Astrocyte (in vitro differentiated cells and primary cell): ENCODE results near the gene SNAP47. TPM values are rescaled to one million over a fixed set of nuclear protein-coding genes. Genes with fewer than 3 reads are reported as not detected.

Experiments used
- DNase-seq: peaks from one replicate; pipeline ENCODE4 v3.0.0-alpha.2; 2010; ENCODE audit warnings: low read depth
- FAIRE-seq: peaks from 2 replicates; lab custom pipeline; 2011; peaks lifted over from hg19 to GRCh38; lab: Jason Lieb, UNC
- H2AFZ ChIP-seq: 2 replicates; pipeline ENCODE4 v1.6.0; 2012; ENCODE audit warnings: low read depth, low read length, inconsistent platforms
- H3K27ac ChIP-seq: 2 replicates; pipeline ENCODE4 v1.5.1; 2011; ENCODE audit warnings: low read depth, low read length, inconsistent platforms
- H3K27me3 ChIP-seq: 2 replicates; pipeline ENCODE4 v1.6.0; 2011; ENCODE audit warnings: low read length, inconsistent platforms; ENCODE audit not compliant: insufficient read depth
- H3K36me3 ChIP-seq: 2 replicates; pipeline ENCODE4 v1.5.1; 2011; ENCODE audit warnings: low read length, inconsistent platforms; ENCODE audit not compliant: insufficient read depth
- H3K4me1 ChIP-seq: 2 replicates; pipeline ENCODE4 v1.5.1; 2011; ENCODE audit warnings: low read length, inconsistent platforms; ENCODE audit not compliant: insufficient read depth
- H3K4me2 ChIP-seq: 2 replicates; pipeline ENCODE4 v1.6.0; 2012; ENCODE audit warnings: low read length, inconsistent platforms
- H3K4me3 ChIP-seq: 2 replicates; pipeline ENCODE4 v1.5.1; 2011; ENCODE audit warnings: low read depth, mild to moderate bottlenecking, low read length, inconsistent platforms; ENCODE audit not compliant: insufficient read depth
- H3K79me2 ChIP-seq: 2 replicates; pipeline ENCODE4 v1.6.0; 2012; ENCODE audit warnings: mild to moderate bottlenecking, low read length, inconsistent platforms; ENCODE audit not compliant: insufficient read depth
- H3K9ac ChIP-seq: 2 replicates; pipeline ENCODE4 v1.6.0; 2012; ENCODE audit warnings: mild to moderate bottlenecking, low read length, inconsistent platforms
- H3K9me3 ChIP-seq: 2 replicates; pipeline ENCODE4 v1.5.1; 2012; ENCODE audit warnings: low read depth, mild to moderate bottlenecking, low read length, inconsistent platforms; ENCODE audit not compliant: insufficient read depth
- H4K20me1 ChIP-seq: 2 replicates; pipeline ENCODE4 v1.6.0; 2012; ENCODE audit warnings: low read length, inconsistent platforms; ENCODE audit not compliant: insufficient read depth
- H3K27ac Mint-ChIP-seq: one replicate; pipeline ENCODE4 v1.8.0; 2021; ENCODE audit warnings: mild to moderate bottlenecking, mixed read lengths; ENCODE audit not compliant: unreplicated experiment
- H3K27me3 Mint-ChIP-seq: one replicate; pipeline ENCODE4 v1.8.0; 2021; ENCODE audit warnings: low read depth, mixed read lengths; ENCODE audit not compliant: unreplicated experiment
- H3K36me3 Mint-ChIP-seq: one replicate; pipeline ENCODE4 v1.8.0; 2021; ENCODE audit warnings: low read depth, mixed read lengths; ENCODE audit not compliant: unreplicated experiment
- H3K4me1 Mint-ChIP-seq: one replicate; pipeline ENCODE4 v1.8.0; 2021; ENCODE audit warnings: low read depth, mixed read lengths; ENCODE audit not compliant: unreplicated experiment
- H3K4me3 Mint-ChIP-seq: one replicate; pipeline ENCODE4 v1.8.0; 2021; ENCODE audit warnings: mild to moderate bottlenecking, moderate library complexity, mixed read lengths; ENCODE audit not compliant: unreplicated experiment
- H3K9me3 Mint-ChIP-seq: one replicate; pipeline ENCODE4 v1.8.0; 2021; ENCODE audit warnings: mild to moderate bottlenecking, mixed read lengths; ENCODE audit not compliant: unreplicated experiment
- CTCF ChIP-seq: IDR thresholded peaks from 2 replicates; pipeline ENCODE4 v1.5.1; 2011; ENCODE audit warnings: low read depth, mild to moderate bottlenecking, inconsistent platforms, low read length, moderate library complexity; ENCODE audit not compliant: insufficient read depth
- EZH2 ChIP-seq: IDR thresholded peaks from 2 replicates; pipeline ENCODE4 v1.6.1; 2012; ENCODE audit warnings: mild to moderate bottlenecking, low read length, inconsistent platforms; ENCODE audit not compliant: insufficient read depth
- total RNA-seq: library from RNA; stranded (reverse); gene quantifications from 2 replicates; pipeline ENCODE4 v1.2.1, GENCODE V29; 2021

SNAP47 gene
- total RNA-seq, 1 donor from 2014 or later, result 31.9 TPM

DNA sequence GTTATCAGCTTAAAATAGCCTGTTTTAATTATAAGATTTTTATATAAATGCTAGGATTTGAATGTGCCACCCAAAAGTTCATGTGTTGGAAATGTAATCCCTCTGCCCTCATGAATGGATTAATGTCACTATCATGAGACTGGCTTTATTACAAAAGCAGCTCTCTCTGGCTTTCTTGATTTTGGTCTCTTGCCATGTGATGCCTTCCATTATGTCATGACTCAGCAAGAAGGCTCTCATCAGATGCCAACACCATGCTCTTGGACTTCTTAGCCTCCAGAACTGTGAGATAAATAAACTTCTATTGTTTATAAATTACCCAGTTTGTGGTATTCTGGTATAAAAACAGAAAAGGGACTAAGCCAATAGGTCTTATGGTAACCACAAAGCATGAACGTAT lies 73.3 kb downstream of the SNAP47 start:
- Mint-ChIP-seq H3K27ac (no peak overlapping the region), H3K36me3 (no peaks in the 10 kb centered on the region), H3K9me3 (peaks cover 8% of the 10 kb centered on the region), H3K27me3 (peaks cover 10% of the 10 kb centered on the region), H3K4me1 (no peaks in the 10 kb centered on the region), H3K4me3 (no peak overlapping the region)
- no peaks in the 10 kb centered on the region for H3K9me3 ChIP-seq
- H3K79me2 ChIP-seq, result no peaks in the 10 kb centered on the region
- no peak overlapping the region for H3K4me2 ChIP-seq
- no peak overlapping the region for H2AFZ ChIP-seq
- H3K36me3 ChIP-seq, result no peaks in the 10 kb centered on the region
- peaks cover 9% of the 10 kb centered on the region for H3K4me1 ChIP-seq
- FAIRE-seq (no peak), DNase-seq (no peak)
- H3K4me3 ChIP-seq, result no peak overlapping the region
- no peak overlapping the region for H3K9ac ChIP-seq
- no peaks in the 10 kb centered on the region for H4K20me1 ChIP-seq
- H3K27ac ChIP-seq, result no peak overlapping the region
- TF ChIP-seq EZH2, result no peak
- TF ChIP-seq CTCF, result no peak
- H3K27me3 ChIP-seq, result no peaks in the 10 kb centered on the region

- no peaks in the 10 kb centered on the region for H3K36me3 ChIP-seq
- DNase-seq (no peak), FAIRE-seq (no peak)
- H3K9ac ChIP-seq, result no peak overlapping the region
- Mint-ChIP-seq H3K36me3 (no peaks in the 10 kb centered on the region), H3K27me3 (peaks cover 10% of the 10 kb centered on the region), H3K4me3 (no peak overlapping the region), H3K9me3 (peaks cover 12% of the 10 kb centered on the region), H3K4me1 (no peaks in the 10 kb centered on the region), H3K27ac (no peak overlapping the region)
- H3K27me3 ChIP-seq, result no peaks in the 10 kb centered on the region
- H4K20me1 ChIP-seq, result no peaks in the 10 kb centered on the region
- H3K4me3 ChIP-seq, result no peak overlapping the region
- TF ChIP-seq CTCF, result no peak
- no peak for TF ChIP-seq EZH2
- H3K79me2 ChIP-seq, result no peaks in the 10 kb centered on the region
- no peak overlapping the region for H2AFZ ChIP-seq
- H3K4me2 ChIP-seq, result no peak overlapping the region
- H3K27ac ChIP-seq, result no peak overlapping the region
- H3K9me3 ChIP-seq, result peaks cover 2% of the 10 kb centered on the region
- H3K4me1 ChIP-seq, result peaks cover 9% of the 10 kb centered on the region
Observed at GRCh38 chr1:227809026-227809425, 73.8 kb downstream of the SNAP47 start.

- H3K4me1 ChIP-seq, result no peaks in the 10 kb centered on the region
- H3K27me3 Mint-ChIP-seq, result peaks cover 5% of the 10 kb centered on the region
- H3K4me1 Mint-ChIP-seq, result no peaks in the 10 kb centered on the region
- FAIRE-seq, result no peak
- H3K27me3 ChIP-seq, result no peaks in the 10 kb centered on the region
- H3K4me3 ChIP-seq, result no peak overlapping the region
- no peaks in the 10 kb centered on the region for H3K79me2 ChIP-seq
- H3K36me3 ChIP-seq, result no peaks in the 10 kb centered on the region
- H3K4me3 Mint-ChIP-seq, result no peak overlapping the region
- H3K27ac ChIP-seq, result no peak overlapping the region
- no peak for TF ChIP-seq CTCF
- no peak for TF ChIP-seq EZH2
- H3K9me3 ChIP-seq, result peaks cover 5% of the 10 kb centered on the region
- H3K9me3 Mint-ChIP-seq, result peaks cover 27% of the 10 kb centered on the region
- no peak for DNase-seq
- H3K36me3 Mint-ChIP-seq, result no peaks in the 10 kb centered on the region
- H4K20me1 ChIP-seq, result no peaks in the 10 kb centered on the region
- H3K4me2 ChIP-seq, result no peak overlapping the region
- no peak overlapping the region for H2AFZ ChIP-seq
- no peak overlapping the region for H3K9ac ChIP-seq
- no peak overlapping the region for H3K27ac Mint-ChIP-seq
Observed at GRCh38 chr1:227813962-227814361, 78.7 kb downstream of the SNAP47 start.
